H1 (cell line): ENCODE data around the gene GRM7. TPM values are rescaled to one million over a fixed set of nuclear protein-coding genes. Genes with fewer than 3 reads are reported as not detected.

Experiments used
- CTCF ChIA-PET: fragments of 300-600 bp; sonication (Branson Sonifier 250); formaldehyde crosslinking; loops from one replicate; lab custom pipeline; 2021; ENCODE audit not compliant: partially characterized antibody; lab: Charles Lee
- POLR2A ChIA-PET: fragments of 300-600 bp; sonication (Branson Sonifier 250); formaldehyde crosslinking; loops from one replicate; lab custom pipeline; 2021; ENCODE audit warnings: inconsistent platforms; ENCODE audit not compliant: partially characterized antibody; lab: Charles Lee
- DNase-seq, 2 experiments: peaks; one replicate each; pipeline versions ENCODE4 v3.0.0 to v3.0.0-alpha.2; 2010 to 2022; ENCODE audit warnings: low spot score in 2 of 2, low read depth in 1 of 2, mixed read lengths in 1 of 2
- FAIRE-seq: peaks from 2 replicates; lab custom pipeline; 2011; peaks lifted over from hg19 to GRCh38; lab: Jason Lieb, UNC
- H2AFZ ChIP-seq: 2 replicates; pipeline ENCODE4 v1.8.1; 2012; ENCODE audit warnings: low read length, inconsistent platforms
- H2AK5ac ChIP-seq: 2 replicates; pipeline ENCODE4 v1.6.1; 2013; ENCODE audit warnings: low read depth, low read length
- H2BK120ac ChIP-seq: replicated peaks from 2 replicates; pipeline ENCODE3; 2013; ENCODE audit warnings: low read depth, low read length, inconsistent platforms
- H2BK12ac ChIP-seq: 2 replicates; pipeline ENCODE4 v1.6.1; 2013; ENCODE audit warnings: low read depth, low read length
- H2BK15ac ChIP-seq: 2 replicates; pipeline ENCODE4 v1.6.1; 2013; ENCODE audit warnings: low read length
- H2BK20ac ChIP-seq: 2 replicates; pipeline ENCODE4 v1.6.1; 2013; ENCODE audit warnings: low read length
- H2BK5ac ChIP-seq: 2 replicates; pipeline ENCODE4 v1.6.1; 2013; ENCODE audit warnings: low read depth, low read length
- H3K14ac ChIP-seq: 2 replicates; pipeline ENCODE4 v1.6.1; 2013; ENCODE audit warnings: inconsistent platforms; ENCODE audit not compliant: insufficient read length
- H3K18ac ChIP-seq: 2 replicates; pipeline ENCODE4 v1.6.1; 2013; ENCODE audit warnings: low read length; ENCODE audit errors: extremely low read depth
- H3K23ac ChIP-seq: 2 replicates; pipeline ENCODE4 v1.6.1; 2013; ENCODE audit warnings: inconsistent platforms; ENCODE audit not compliant: insufficient read length
- H3K23me2 ChIP-seq: 2 replicates; pipeline ENCODE4 v1.6.1; 2013; ENCODE audit warnings: low read depth, low read length
- H3K27ac ChIP-seq: 2 replicates; pipeline ENCODE4 v1.6.1; 2011; ENCODE audit warnings: low read depth, low read length, inconsistent platforms
- H3K27me3 ChIP-seq, 4 experiments: replicated peaks in 1 of 4; 1 replicate in 1 of 4; 2 replicates in 3 of 4; pipeline versions ENCODE4 v1.6.1 to v1.8.1; 2011 to 2013; ENCODE audit warnings: low read length in 3 of 4, mild to moderate bottlenecking in 3 of 4, inconsistent platforms in 2 of 4, mixed read lengths in 2 of 4, moderate library complexity in 1 of 4; ENCODE audit not compliant: control insufficient read depth in 3 of 4, insufficient read depth in 3 of 4; ENCODE audit errors: extremely low read depth in 1 of 4
- H3K36me3 ChIP-seq, 4 experiments: 2 replicates each; pipeline versions ENCODE4 v1.6.1 to v1.8.1; 2011 to 2013; ENCODE audit warnings: mild to moderate bottlenecking in 4 of 4, low read length in 3 of 4, moderate library complexity in 2 of 4, control low read depth in 1 of 4, inconsistent platforms in 1 of 4; ENCODE audit not compliant: insufficient read depth in 4 of 4, control insufficient read depth in 2 of 4
- H3K4ac ChIP-seq: replicated peaks from 2 replicates; pipeline ENCODE3; 2013; ENCODE audit warnings: low read length, low read depth, mixed read lengths, inconsistent platforms; ENCODE audit not compliant: insufficient read length
- H3K4me1 ChIP-seq, 4 experiments: replicated peaks in 1 of 4; 1 replicate in 1 of 4; 2 replicates in 3 of 4; pipeline versions ENCODE4 v1.6.1 to v1.8.1; 2011 to 2013; ENCODE audit warnings: low read length in 3 of 4, inconsistent platforms in 2 of 4, mixed read lengths in 1 of 4; ENCODE audit not compliant: insufficient read depth in 4 of 4, control insufficient read depth in 3 of 4
- H3K4me2 ChIP-seq, 2 experiments: 2 replicates each; pipeline versions ENCODE4 v1.6.1 to v1.8.1; 2011 to 2013; ENCODE audit warnings: low read depth in 2 of 2, low read length in 2 of 2, control low read depth in 1 of 2, inconsistent platforms in 1 of 2, mild to moderate bottlenecking in 1 of 2; ENCODE audit not compliant: insufficient read depth in 1 of 2
- H3K4me3 ChIP-seq, 4 experiments: fragments of 200-600, 300-600 bp in 1 of 4; sonication (generic), shearing (Covaris generic), sonication (Bioruptor Twin) in 1 of 4; 2 replicates each; pipeline versions ENCODE4 v1.5.1 to v1.8.1; 2011 to 2016; ENCODE audit warnings: low read length in 4 of 4, low read depth in 3 of 4, control low read depth in 2 of 4, inconsistent platforms in 2 of 4, mild to moderate bottlenecking in 2 of 4, mixed read lengths in 1 of 4, moderate library complexity in 1 of 4; ENCODE audit not compliant: insufficient read depth in 2 of 4; ENCODE audit errors: extremely low read depth in 1 of 4
- H3K56ac ChIP-seq: replicated peaks from 2 replicates; pipeline ENCODE3; 2013; ENCODE audit warnings: low read depth, mild to moderate bottlenecking, mixed read lengths, low read length, inconsistent platforms; ENCODE audit not compliant: insufficient read length
- H3K79me1 ChIP-seq: 2 replicates; pipeline ENCODE4 v1.6.1; 2013; ENCODE audit warnings: low read depth, low read length, control low read depth
- H3K79me2 ChIP-seq, 2 experiments: 2 replicates each; pipeline versions ENCODE4 v1.6.1 to v1.8.1; 2012 to 2013; ENCODE audit warnings: low read length in 2 of 2, mild to moderate bottlenecking in 2 of 2, inconsistent platforms in 1 of 2; ENCODE audit not compliant: insufficient read depth in 2 of 2, control insufficient read depth in 1 of 2
- H3K9ac ChIP-seq, 4 experiments: replicated peaks in 1 of 4; 1 replicate in 1 of 4; 2 replicates in 3 of 4; pipeline versions ENCODE4 v1.6.1 to v1.8.1; 2011 to 2013; ENCODE audit warnings: low read depth in 3 of 4, low read length in 3 of 4, control low read depth in 2 of 4, mild to moderate bottlenecking in 2 of 4, moderate library complexity in 2 of 4, inconsistent platforms in 1 of 4; ENCODE audit errors: extremely low read depth in 1 of 4
- H3K9me3 ChIP-seq, 2 experiments: 2 replicates each; pipeline versions ENCODE4 v1.6.1 to v1.8.1; 2012 to 2013; ENCODE audit warnings: mild to moderate bottlenecking in 2 of 2, moderate library complexity in 2 of 2, control low read depth in 1 of 2, inconsistent platforms in 1 of 2, low read depth in 1 of 2, low read length in 1 of 2, mixed read lengths in 1 of 2; ENCODE audit not compliant: insufficient read depth in 2 of 2
- H4K20me1 ChIP-seq, 2 experiments: replicated peaks in 1 of 2; 2 replicates each; pipeline versions ENCODE3 to v1.8.1; 2011 to 2013; ENCODE audit warnings: inconsistent platforms in 2 of 2, low read length in 2 of 2, mild to moderate bottlenecking in 1 of 2; ENCODE audit not compliant: insufficient read depth in 2 of 2, control insufficient read depth in 1 of 2
- H4K5ac ChIP-seq: 2 replicates; pipeline ENCODE4 v1.6.1; 2013; ENCODE audit warnings: low read length, low read depth, mixed read lengths, inconsistent platforms; ENCODE audit not compliant: insufficient read length
- H4K8ac ChIP-seq: 2 replicates; pipeline ENCODE4 v1.8.0; 2013; ENCODE audit warnings: mild to moderate bottlenecking, moderate library complexity, low read length, inconsistent platforms; ENCODE audit not compliant: insufficient read depth; ENCODE audit errors: extremely low read depth
- H4K91ac ChIP-seq: replicated peaks from 2 replicates; pipeline ENCODE3; 2013; ENCODE audit warnings: low read length, mixed read lengths, inconsistent platforms; ENCODE audit not compliant: insufficient read length
- BCL11A ChIP-seq, 2 experiments: IDR thresholded peaks; one replicate each; pipeline ENCODE4 v1.6.1; 2011; ENCODE audit warnings: low read depth in 2 of 2, low read length in 2 of 2, mild to moderate bottlenecking in 2 of 2
- polyA plus RNA-seq, 7 experiments: library from polyadenylated mRNA; depleted of rRNA in 3 of 7; stranded (reverse) in 5 of 7; unstranded in 2 of 7; fragments of >200 nt in 5 of 7; fragments of 200-250 nt in 2 of 7; gene quantifications; 1 replicate in 5 of 7; 2 replicates in 1 of 7; 4 replicates in 1 of 7; pipeline versions ENCODE4 v1.2.1 to v1.2.3, GENCODE V29; 2011 to 2013; ENCODE audit warnings: missing spikeins in 2 of 7, mixed read lengths in 2 of 7
- total RNA-seq: library from RNA; stranded (reverse); fragmentation: NEBNext Ultra II Directional; extraction: Animal tissue kit (Norgen Biotek cat#: 25700); gene quantifications from 2 replicates; pipeline ENCODE4 v1.2.1, GENCODE V29; 2021

GRM7 gene
- total and polyA plus RNA-seq, 2 of the 8 experiments (the other 6 are each of a cell fraction or from before 2014, with no cell fraction given) = 0.17 to 0.24 TPM

GRCh38 chr3:7536510-7536909, 675.6 kb downstream of the GRM7 start:
- no peak overlapping the region for H3K4me3 ChIP-seq
- no peak overlapping the region for H2BK20ac ChIP-seq
- no peak overlapping the region for H3K56ac ChIP-seq
- H2BK15ac ChIP-seq = no peak overlapping the region
- H3K79me2 ChIP-seq = no peaks in the 10 kb centered on the region
- H4K91ac ChIP-seq = no peak overlapping the region
- CTCF ChIA-PET = no interaction called here
- no peak overlapping the region for H3K18ac ChIP-seq
- no peak overlapping the region for H2AK5ac ChIP-seq
- no peaks in the 10 kb centered on the region for H4K20me1 ChIP-seq
- no peaks in the 10 kb centered on the region for H3K36me3 ChIP-seq
- no peak for TF ChIP-seq BCL11A (IDR thresholded peaks at IDR 0.05; ENCODE audit: low read depth in 2 of 2, low read length in 2 of 2)
- TF ChIP-seq, all 59 proteins: peak for 0
- Histone ChIP-seq H4K8ac (no peak overlapping the region), H3K9ac (no peak overlapping the region), H3K23me2 (no peaks in the 10 kb centered on the region; the same call in 1 of the 2 replicates), H3K79me1 (no peaks in the 10 kb centered on the region), H3K9me3 (no peaks in the 10 kb centered on the region), H3K27me3 (no peaks in the 10 kb centered on the region), H2BK5ac (no peak overlapping the region), H3K14ac (no peak overlapping the region), H2AFZ (no peak overlapping the region), H3K23ac (no peak overlapping the region), H2BK120ac (no peak overlapping the region), H3K4me1 (no peaks in the 10 kb centered on the region), H3K27ac (no peak overlapping the region), H3K4me2 (no peak overlapping the region), H4K5ac (no peak overlapping the region), H2BK12ac (no peak overlapping the region), H3K4ac (no peak overlapping the region)
- FAIRE-seq (no peak), DNase-seq (no peak)
- POLR2A ChIA-PET = no interaction called here
